ENCODE results near the gene PMP22. TPM values are rescaled to one million over a fixed set of nuclear protein-coding genes. Genes with fewer than 3 reads are reported as not detected.
"Not testable (repeated sequence)": the region's sequence is repeated elsewhere in the genome, so short reads cannot be mapped to it uniquely, and the experiment has no call there.

The PMP22 gene
- total RNA-seq, 4 donors from 2014 or later, result 171 to 253 (median 237) TPM

DNA sequence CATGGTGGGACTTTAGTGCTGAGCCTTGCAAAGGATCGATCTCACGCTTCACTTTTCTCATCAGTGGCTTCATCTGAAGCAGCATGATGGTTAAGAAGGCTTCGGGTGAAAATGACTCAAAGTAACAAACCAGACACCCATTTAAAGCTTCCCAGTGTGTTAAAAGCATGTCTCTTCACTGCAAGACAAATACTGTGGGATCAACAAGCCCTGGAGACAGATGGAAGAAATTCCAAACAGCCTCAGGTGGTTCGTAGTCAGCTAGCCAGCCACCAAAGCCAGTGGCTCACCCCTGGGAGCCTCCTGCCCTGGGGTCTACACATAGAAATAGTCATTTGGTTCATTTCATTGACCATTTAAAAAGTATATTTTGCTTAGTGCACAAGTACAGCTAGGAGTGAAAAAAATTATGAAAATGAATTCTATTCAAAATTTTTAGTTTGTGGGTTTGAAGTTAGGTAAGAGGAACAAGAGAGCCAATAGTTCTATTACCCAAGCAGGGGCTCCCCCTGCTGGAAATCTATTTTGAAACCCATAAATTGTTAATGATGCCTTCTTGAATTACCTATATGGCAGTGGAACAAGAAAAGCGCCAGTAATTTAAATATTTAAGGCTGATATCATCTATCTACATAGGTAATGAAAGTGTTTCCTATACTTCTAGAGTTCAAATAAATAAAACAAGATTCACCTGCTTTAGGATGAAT lies 51.6 kb downstream of the PMP22 start:
- H3K36me3 ChIP-seq, result no peaks in the 10 kb centered on the region
- H3K27ac ChIP-seq (replicated peaks in 1 of 4), result no peak overlapping the region
- H3K4me1 ChIP-seq, result no peaks in the 10 kb centered on the region
- no peak for DNase-seq (ENCODE audit: extremely low spot score)
- WGBS, result 88% methylated on average over 5 of the region's 5 CpGs
- H3K27me3 ChIP-seq, result no peaks in the 10 kb centered on the region
- H3K4me3 ChIP-seq, result no peak overlapping the region
- TF ChIP-seq, protein P1, sequence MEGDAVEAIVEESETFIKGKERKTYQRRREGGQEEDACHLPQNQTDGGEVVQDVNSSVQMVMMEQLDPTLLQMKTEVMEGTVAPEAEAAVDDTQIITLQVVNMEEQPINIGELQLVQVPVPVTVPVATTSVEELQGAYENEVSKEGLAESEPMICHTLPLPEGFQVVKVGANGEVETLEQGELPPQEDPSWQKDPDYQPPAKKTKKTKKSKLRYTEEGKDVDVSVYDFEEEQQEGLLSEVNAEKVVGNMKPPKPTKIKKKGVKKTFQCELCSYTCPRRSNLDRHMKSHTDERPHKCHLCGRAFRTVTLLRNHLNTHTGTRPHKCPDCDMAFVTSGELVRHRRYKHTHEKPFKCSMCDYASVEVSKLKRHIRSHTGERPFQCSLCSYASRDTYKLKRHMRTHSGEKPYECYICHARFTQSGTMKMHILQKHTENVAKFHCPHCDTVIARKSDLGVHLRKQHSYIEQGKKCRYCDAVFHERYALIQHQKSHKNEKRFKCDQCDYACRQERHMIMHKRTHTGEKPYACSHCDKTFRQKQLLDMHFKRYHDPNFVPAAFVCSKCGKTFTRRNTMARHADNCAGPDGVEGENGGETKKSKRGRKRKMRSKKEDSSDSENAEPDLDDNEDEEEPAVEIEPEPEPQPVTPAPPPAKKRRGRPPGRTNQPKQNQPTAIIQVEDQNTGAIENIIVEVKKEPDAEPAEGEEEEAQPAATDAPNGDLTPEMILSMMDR (IDR thresholded peaks at IDR 0.05), result peak in 1 of 3 experiments; percentile 18
- TF ChIP-seq POLR2A (IDR thresholded peaks at IDR 0.05; ENCODE audit: low read depth), result no peak
- intact Hi-C loops (cut with DNase I), result no loop called here
- H3K9me3 ChIP-seq, result no peaks in the 10 kb centered on the region

DNA sequence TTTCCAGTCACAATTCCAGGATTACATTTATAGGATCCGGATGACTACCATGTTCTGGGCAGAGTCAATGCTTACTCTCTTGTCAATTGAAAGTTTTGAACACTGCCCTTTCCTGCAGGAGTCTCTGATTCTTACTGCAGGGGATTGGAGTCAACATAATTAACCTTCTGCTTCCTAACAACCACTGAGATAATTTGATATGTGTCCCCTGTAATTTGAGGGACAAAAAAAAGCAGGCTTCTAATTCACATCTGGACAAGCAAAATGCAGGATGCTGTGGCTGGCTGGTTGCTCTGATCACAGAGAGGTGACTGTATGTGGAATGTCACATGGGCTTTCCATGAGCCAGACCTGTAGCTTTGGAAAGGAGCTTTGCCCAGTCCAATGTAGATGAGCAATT lies 54.9 kb downstream of the PMP22 start:
- Histone ChIP-seq H3K27ac (replicated peaks in 1 of 4) (no peak overlapping the region), H3K4me1 (no peaks in the 10 kb centered on the region), H3K27me3 (no peaks in the 10 kb centered on the region), H3K36me3 (no peaks in the 10 kb centered on the region), H3K4me3 (no peak overlapping the region), H3K9me3 (no peaks in the 10 kb centered on the region)
- TF ChIP-seq POLR2A (IDR thresholded peaks at IDR 0.05; ENCODE audit: low read depth) (no peak), EP300 (IDR thresholded peaks at IDR 0.05) (no peak), POLR2AphosphoS5 (IDR thresholded peaks at IDR 0.05) (no peak)
- TF ChIP-seq, protein P1 (IDR thresholded peaks at IDR 0.05), result no peak
- intact Hi-C loops (cut with DNase I), result no loop called here
- DNase-seq (ENCODE audit: extremely low spot score), result no peak
- 76% methylated on average over 1 of the region's 1 CpG for WGBS

DNA sequence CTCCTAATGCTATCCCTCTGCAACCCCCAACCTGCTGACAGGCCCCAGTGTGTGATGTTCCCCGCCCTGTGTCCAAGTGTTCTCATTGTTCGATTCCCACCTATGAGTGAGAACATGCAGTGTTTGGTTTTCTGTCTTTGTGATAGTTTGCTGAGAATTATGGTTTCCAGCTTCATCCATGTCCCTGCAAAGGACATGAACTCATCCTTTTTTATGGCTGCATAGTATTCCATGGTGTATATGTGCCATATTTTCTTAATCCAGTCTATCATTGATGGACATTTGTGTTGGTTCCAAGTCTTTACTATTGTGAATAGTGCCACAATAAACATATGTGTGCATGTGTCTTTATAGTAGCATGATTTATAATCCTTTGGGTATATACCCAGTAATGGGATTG lies 62.1 kb downstream of the PMP22 start:
- DNase-seq (ENCODE audit: extremely low spot score); intact Hi-C loops (cut with DNase I); H3K4me3 ChIP-seq; H3K27ac ChIP-seq (replicated peaks in 1 of 4); H3K4me1 ChIP-seq; H3K36me3 ChIP-seq; H3K27me3 ChIP-seq: not testable (repeated sequence)
- peaks cover 0 to 32% (median 17%) of the 10 kb centered on the region in 4 donors for H3K9me3 ChIP-seq
- 97% methylated on average over 2 of the region's 2 CpGs for WGBS

DNA sequence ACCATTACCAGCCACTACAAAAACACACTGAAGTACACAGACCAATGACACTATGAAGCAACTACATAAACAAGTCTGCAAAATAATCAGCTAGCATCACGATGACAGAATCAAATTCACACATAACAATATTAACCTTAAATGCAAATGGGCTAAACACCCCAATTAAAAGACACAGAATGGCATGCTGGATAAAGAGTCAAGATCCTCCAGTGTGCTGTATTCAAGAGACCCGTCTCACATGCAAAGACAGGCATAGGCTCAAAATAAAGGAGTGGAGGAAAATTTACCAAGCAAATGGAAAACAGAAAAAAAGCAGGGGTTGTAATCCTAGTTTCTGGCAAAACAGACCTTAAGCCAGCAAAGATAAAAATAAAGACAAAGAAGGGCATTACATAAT lies 64.6 kb downstream of the PMP22 start:
- H3K4me3 ChIP-seq; DNase-seq (ENCODE audit: extremely low spot score); H3K27me3 ChIP-seq; H3K36me3 ChIP-seq; intact Hi-C loops (cut with DNase I); H3K4me1 ChIP-seq; H3K27ac ChIP-seq (replicated peaks in 1 of 4): not testable (repeated sequence)
- 92% methylated on average over 2 of the region's 2 CpGs for WGBS
- H3K9me3 ChIP-seq, result peaks cover 0 to 33% (median 18%) of the 10 kb centered on the region in 4 donors

DNA sequence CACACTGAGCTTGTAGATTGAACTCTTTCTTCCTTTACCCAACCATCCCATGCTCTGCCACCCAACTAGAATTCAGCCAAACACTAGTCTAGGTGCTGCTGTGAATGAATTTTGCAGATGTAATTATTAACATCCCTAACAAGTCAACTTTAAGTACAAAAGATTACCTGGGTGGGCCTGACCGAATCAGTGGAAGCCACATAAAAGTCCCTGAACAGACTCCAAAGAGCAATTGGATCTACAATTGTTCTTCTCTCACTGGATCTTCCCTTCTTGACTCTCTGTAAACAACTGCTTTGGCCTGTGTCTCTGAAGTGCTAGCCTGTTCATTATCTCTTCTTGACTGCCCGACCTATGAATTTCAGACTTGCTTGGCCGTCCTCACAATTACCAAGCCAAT lies 67.9 kb downstream of the PMP22 start:
- no peak overlapping the region for H3K4me3 ChIP-seq
- peaks cover 0 to 33% (median 18%) of the 10 kb centered on the region in 4 donors for H3K9me3 ChIP-seq
- no peak for DNase-seq (ENCODE audit: extremely low spot score)
- no peaks in the 10 kb centered on the region for H3K27me3 ChIP-seq
- H3K36me3 ChIP-seq, result no peaks in the 10 kb centered on the region
- no peaks in the 10 kb centered on the region for H3K4me1 ChIP-seq
- intact Hi-C loops (cut with DNase I), result no loop called here
- H3K27ac ChIP-seq (replicated peaks in 1 of 4), result no peak overlapping the region
- TF ChIP-seq EP300 (IDR thresholded peaks at IDR 0.05), result no peak
- TF ChIP-seq POLR2A (IDR thresholded peaks at IDR 0.05; ENCODE audit: low read depth), result no peak
- TF ChIP-seq, protein P1 (IDR thresholded peaks at IDR 0.05), result no peak
- no peak for TF ChIP-seq POLR2AphosphoS5 (IDR thresholded peaks at IDR 0.05)
- 98% methylated on average over 3 of the region's 3 CpGs for WGBS

DNA sequence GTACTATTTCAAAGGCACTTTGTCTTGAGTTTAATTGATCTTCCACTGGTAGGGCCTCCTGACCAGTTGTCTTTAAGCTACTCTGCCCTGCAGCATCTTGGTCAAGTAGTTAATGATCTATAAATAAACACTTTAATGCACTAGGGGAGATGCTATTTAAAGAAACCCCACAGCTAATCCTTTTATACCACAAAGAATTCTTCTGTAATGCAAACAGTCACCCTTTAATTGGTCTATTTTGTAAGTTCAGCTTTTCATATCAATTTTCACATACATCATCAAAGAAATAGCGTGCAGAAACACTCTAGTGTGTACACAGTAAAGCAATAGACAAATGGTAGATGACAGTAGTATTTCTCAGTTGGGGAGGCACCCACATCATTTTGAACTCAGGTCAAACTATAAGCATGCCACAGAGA lies 70.3 kb downstream of the PMP22 start:
- intact Hi-C loops (cut with DNase I), result no loop called here
- WGBS, result 63% methylated on average over 1 of the region's 1 CpG
- no peaks in the 10 kb centered on the region for H3K36me3 ChIP-seq
- DNase-seq (ENCODE audit: extremely low spot score), result no peak
- peaks cover 0 to 17% (median 11%) of the 10 kb centered on the region in 4 donors for H3K9me3 ChIP-seq
- no peaks in the 10 kb centered on the region for H3K4me1 ChIP-seq
- no peaks in the 10 kb centered on the region for H3K27me3 ChIP-seq
- H3K4me3 ChIP-seq, result no peak overlapping the region
- TF ChIP-seq POLR2A (IDR thresholded peaks at IDR 0.05; ENCODE audit: low read depth), result no peak
- H3K27ac ChIP-seq (replicated peaks in 1 of 4), result no peak overlapping the region
